GM12891 (cell line): ENCODE data around the gene RIBC2.

Experiments used
- POLR2A ChIP-seq: IDR thresholded peaks from 2 replicates; pipeline ENCODE4 v1.6.1; 2011; ENCODE audit warnings: low read depth, low read length, control low read depth
- POLR2AphosphoS5 ChIP-seq: IDR thresholded peaks from 2 replicates; pipeline ENCODE4 v1.6.1; 2011; ENCODE audit warnings: low read depth, low read length, control low read depth

DNA sequence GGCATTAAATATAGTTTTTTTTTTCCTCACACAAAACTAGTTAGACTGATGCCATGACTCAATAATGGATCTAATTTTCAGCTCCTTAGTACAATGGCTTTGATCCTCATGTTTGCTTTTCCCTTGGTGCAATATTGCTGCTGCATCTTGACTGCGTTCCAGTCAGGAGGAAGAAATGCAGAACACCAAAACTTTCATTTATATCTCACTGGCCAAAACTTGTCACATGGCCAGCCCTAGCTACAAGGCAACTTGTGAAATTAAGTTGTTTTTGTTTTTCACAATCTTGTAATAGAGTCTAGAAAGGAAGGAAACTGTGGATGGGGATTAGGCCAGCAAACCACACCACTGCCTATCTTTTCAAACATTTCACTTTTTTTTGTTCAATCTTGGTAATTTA lies 36.8 kb upstream of the RIBC2 start:
- TF ChIP-seq POLR2AphosphoS5: no peak
- TF ChIP-seq POLR2A: no peak
